Measurements from ENCODE around the gene ZDHHC12. TPM values are rescaled to one million over a fixed set of nuclear protein-coding genes. Genes with fewer than 3 reads are reported as not detected.

ZDHHC12 gene
- 61.1 and 88.3 TPM in 2 replicates for total RNA-seq (2014; rRNA removed; shearing (Covaris generic))
- 79.4 and 86.4 TPM in 2 replicates for polyA plus RNA-seq (2015; cell fraction: cytosol; rRNA removed)
- 31.1 and 44.1 TPM in 2 replicates for polyA plus RNA-seq (2015; cell fraction: nucleus; rRNA removed)

- peak; percentile 99 for DNase-seq (ENCODE audit: low read depth)
Measured at GRCh38 chr9:128723866-128724743, at the start of gene ZDHHC12. Gene ZDHHC12, minus strand, starts transcription at chr9:128724127. Its CDS starts 34 bp downstream, at chr9:128724093.

DNA sequence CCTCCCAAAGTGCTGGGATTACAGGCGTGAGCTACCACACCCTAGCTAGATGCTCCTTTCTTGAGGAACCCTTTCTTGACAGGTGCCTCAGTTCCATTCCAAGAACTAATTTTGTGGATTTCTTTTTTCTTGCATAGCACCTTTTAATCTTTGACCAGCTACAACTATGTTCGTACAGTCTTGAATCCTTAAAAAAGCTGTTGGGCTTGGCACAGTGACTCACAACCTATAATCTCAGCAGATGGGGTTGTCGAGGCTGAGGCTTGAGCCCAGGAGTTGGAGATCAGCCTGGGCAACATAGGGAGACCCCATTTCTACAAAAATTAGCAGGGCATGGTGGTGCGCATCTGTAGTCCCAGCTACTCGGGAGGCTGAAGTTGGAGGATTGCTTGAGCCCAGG, 49.1 kb upstream of the ZDHHC12 start:
- DNase-seq (ENCODE audit: low read depth): no peak

DNA sequence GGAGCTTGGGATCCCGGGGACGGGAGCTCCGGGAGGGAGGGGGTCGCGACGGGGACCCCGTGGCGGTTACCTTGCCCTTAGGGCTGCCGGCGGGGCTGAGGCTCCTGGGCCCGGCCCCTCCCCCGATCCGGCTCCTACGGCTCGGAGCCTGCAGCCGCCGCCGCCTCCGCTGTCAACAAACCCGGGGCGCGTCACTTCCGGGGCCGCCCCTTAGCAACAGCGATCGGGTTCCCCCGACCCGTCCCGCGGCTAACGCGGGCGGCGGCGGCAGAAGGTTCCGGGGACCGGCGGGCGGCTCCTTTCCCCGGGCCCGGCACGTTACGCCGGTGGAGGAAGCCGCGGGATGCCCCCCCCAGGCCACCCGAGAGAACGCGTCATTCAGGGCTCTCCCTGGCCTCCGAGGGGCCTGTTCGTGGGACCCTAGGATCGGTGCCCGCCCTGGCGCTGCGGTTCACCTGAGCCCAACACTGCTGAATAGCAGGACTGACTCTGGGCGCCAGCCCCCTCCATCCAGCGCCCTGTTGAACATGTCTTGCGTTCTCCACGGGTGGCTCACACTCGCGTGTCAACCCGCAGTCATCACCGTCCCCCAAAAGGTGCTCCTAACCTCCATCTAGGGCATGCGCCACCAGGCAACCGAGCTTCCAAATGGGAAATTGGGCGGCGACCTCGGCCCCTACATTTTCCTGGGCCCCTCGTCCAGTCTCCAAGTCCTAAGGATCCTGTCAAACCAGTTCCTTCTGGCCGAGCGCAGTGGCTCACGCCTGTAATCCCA, 48.0 kb upstream of the ZDHHC12 start, which contains the start of gene ZER1:
Gene ZER1, minus strand, starts transcription at position 183 of the 775 bp plus-strand sequence. CDS start 16,362 bp downstream, outside the sequence.
- DNase-seq (ENCODE audit: low read depth): peak; percentile 83

DNA sequence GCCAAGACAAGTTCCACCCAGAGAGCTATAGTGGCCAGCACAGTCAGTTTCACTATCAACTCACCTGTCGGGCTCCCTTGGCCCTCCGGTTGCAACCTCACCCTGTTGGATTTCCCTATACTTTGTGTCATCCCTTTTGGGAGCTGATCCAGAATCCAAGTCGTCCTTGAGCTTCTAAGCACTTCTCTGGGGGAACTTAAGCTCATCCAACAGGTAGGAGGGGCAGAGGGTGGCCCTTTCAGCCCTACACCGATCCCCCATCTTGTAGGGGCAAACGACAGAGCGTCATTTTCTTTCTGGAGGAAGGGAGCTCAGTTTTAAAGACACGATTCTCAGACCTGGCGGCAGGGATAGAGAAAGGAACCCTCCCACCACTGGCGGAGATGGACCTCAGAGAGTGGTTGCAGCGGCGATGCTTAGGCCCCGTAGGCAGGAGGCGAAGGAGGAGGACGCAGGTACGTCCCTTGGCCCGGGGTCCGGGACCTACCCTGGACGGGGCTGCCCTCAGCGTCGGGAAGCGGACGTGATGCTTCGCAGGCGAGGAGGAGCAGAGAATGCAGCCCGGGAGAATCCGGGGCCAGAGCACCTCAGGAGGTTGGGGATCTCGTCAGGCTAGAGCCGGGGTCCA, 47.3 kb upstream of the ZDHHC12 start:
- DNase-seq (ENCODE audit: low read depth): no peak

- DNase-seq (ENCODE audit: low read depth): no peak
Measured at GRCh38 chr9:128770286-128771030, 46.5 kb upstream of the ZDHHC12 start.

DNA sequence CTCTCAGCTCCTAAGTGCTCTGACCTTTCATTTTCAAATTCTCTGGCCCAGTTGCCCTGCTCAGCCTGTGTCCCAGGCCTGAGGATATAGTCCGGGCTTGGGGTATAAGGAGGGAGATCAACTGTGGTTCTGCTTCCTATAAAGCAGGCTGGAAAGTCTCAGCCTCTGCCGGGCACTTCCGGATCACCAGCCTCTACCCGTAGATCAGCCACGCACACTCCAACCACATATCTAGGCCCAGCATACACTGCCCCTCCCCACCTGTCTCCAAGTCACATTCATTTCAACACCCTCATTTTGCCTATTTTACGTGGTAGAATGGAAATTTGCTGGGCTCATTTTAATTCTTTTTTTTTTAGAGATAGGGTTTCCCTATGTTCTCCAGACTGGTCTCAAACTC, 44.7 kb upstream of the ZDHHC12 start:
- no peak for DNase-seq (ENCODE audit: low read depth)

- DNase-seq (ENCODE audit: low read depth): no peak
Measured at GRCh38 chr9:128765499-128765898, 41.6 kb upstream of the ZDHHC12 start.

- no peak for DNase-seq (ENCODE audit: low read depth)
Measured at GRCh38 chr9:128764361-128764760, 40.4 kb upstream of the ZDHHC12 start.

DNA sequence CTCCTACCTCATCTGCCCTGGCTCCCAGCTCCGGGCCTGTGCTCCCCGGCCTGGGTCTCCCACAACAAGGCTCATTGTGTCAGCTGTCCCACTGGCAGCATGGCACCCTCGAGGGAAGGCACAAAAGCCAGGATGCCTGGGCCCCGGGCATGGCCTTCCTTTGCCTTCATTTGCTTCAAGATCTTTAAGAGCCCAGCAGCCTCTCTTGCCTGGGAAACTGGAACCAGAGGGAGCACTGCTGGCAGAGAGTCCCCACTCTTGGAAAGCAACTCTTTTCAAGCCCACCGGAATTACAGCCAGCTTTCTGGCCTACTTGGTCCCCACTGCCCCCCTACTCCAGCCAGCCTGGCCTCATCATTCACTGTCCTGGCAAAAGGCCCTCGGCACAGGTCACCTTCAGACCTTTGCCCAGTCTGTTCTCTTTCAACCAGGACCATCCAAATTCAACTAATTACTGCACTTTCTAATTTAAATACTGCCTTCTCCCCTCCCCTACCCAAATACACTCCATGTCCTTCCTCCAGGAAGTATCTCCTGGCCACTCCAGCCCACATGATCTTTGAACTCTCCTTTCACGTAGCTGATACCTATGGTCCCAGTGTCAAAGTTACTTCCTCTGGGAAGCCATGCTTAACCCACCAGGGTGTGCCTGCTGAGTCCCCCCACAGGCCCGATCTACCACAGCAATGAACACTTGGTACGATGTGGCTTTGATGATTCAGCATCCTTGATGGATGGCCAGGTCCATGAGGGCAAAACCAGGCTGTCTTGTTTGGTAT, 38.9 kb upstream of the ZDHHC12 start:
- no peak for DNase-seq (ENCODE audit: low read depth)

DNA sequence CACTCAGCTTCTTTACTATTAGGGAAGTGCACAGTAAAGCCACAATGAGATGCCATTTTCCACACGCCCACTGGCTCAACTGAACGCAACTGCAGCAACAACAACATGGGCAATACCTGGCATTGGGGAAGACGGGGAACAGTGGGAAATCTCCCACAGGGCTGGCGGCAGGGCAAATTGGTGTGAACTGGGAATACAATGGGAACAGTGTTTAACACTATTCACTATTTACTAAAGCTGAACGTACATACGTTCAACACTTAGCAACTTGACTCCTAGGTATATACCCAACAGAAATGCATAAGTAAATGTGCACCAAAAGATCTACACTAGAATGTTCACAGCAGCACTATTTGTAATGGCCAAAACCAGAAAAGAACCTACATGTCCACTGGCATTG, 33.7 kb upstream of the ZDHHC12 start:
- no peak for DNase-seq (ENCODE audit: low read depth)

DNA sequence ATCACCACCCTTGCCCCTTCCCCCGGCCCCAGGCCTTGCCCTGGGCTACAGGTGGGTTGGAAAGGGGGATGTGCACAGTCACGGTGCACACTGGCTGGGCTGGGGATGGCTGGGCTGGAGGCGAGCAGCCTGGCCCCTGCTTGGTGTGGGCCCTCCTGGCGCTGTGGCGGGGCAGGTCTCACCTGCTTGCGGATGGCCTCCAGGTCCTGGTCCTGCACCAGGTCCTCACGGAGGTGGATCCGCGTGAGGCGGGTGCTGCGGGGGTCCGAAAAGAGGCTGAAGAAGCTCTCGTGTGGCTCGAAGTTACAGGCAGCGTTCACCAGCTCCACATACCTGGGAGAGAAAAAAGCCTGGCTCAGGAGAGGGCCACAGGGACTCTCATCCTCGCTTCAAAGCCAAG, 29.7 kb upstream of the ZDHHC12 start:
- DNase-seq (ENCODE audit: low read depth): no peak

DNA sequence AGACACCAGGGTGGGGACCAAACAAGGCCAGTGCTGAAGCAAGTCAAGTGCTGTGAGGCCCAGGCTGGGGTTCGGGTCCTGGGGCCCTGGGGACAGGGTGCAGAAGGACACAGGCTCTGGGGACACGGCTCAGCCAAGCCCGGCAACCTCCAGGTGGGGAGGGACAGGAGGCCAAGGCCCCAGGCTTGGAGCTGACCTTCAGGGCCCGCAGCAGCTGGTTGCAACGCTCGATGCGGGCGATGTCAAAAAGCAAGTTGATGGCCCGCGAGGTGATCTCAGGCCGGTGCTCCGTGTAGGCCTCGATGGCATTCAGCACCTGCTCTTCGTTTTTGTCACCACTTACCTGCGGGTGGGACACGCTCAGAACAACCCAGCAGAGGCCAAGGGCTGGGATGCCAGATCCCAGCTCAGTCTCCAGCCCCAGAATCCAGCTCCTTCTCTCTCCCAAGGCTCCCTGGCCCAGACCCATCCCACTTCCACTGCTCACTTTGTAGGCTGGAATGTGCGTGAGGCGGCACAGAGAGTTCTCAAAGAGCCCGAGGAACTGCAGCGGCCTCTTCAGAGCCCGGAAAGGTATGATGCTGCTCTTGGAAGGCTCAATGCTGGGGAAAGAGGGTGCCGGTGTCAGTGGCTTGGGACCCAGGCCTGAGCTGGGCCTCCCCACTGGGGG, 27.1 kb upstream of the ZDHHC12 start:
- no peak for DNase-seq (ENCODE audit: low read depth)

GRCh38 chr9:128747241-128747640, 23.3 kb upstream of the ZDHHC12 start:
- no peak for DNase-seq (ENCODE audit: low read depth)

GRCh38 chr9:128743421-128743820, 19.5 kb upstream of the ZDHHC12 start:
- DNase-seq (ENCODE audit: low read depth): no peak

DNA sequence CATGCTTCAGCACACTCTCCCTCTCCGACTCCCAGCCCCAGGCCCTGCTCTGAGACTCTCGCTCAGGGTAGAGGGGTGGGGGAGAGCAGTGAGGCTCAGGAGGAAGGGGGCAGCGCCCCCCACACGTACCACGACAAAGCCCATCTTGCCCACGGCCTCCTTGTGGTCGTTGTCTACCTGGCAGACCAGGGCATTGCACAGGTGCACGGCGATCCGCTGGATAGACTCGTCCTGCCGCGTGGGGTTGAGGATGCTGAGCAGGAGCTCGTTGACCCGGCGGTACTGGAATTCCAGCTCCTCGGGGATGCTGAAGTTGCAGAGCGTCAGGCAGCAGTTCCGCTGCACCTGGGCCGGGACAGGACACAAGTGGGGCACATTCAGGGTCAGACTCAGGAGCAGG, 18.5 kb upstream of the ZDHHC12 start:
- no peak for DNase-seq (ENCODE audit: low read depth)

DNA sequence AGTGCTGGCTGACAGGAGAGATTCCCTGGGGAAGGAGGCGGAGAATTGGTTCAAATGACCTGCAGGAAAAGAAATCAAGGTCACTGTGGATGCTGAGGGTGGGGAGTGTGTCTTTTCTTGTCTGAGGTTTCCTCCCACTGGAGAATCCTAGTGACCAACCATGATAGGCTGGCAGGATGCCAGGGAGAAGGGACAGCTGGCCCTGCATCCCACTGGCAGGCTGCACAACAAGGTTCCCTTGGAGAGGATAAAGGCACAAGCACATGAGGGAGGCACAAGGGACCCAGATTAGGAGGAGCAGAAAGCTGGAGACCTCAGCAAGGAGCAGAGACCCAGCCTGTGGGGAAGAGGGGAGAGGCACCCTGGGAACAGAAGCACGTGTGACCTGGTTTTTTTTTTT, 11.4 kb upstream of the ZDHHC12 start:
- DNase-seq (ENCODE audit: low read depth): no peak

- peak; percentile 87 for DNase-seq (ENCODE audit: low read depth)
Measured at GRCh38 chr9:128733256-128733655, 9.3 kb upstream of the ZDHHC12 start.

DNA sequence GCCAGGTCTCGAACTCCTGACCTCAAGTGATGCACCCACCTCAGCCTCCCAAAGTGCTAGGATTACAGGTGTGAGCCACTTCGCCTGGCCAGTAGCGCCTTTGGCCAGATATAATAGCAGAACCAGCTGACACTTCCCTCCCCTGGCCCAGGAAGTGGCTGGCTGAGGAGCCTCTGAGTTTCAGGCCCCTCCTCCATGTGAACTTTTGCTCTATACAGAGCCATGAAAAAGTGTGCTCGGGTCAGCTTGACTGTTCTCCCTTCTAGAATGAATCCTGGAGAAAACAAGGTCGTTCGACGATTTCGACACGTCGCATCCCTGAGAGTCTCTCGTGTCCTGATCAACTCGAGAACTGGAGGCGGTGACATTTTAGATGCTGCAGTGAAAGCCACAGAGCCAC, 8.6 kb upstream of the ZDHHC12 start:
- DNase-seq (ENCODE audit: low read depth): no peak

- no peak for DNase-seq (ENCODE audit: low read depth)
Measured at GRCh38 chr9:128731691-128732090, 7.8 kb upstream of the ZDHHC12 start.

- no peak for DNase-seq (ENCODE audit: low read depth)
Measured at GRCh38 chr9:128731093-128731492, 7.2 kb upstream of the ZDHHC12 start.
